HFF-Myc (cell line): ENCODE results near the gene SDF2L1.

Experiments used
- DNase-seq: peaks from one replicate; pipeline ENCODE4 v3.0.0-alpha.2; 2011; ENCODE audit warnings: low read depth; ENCODE audit errors: extremely low read depth
- H3K4me3 ChIP-seq: replicated peaks from 2 replicates; pipeline ENCODE4 v1.5.1; 2011; ENCODE audit warnings: low read depth, mild to moderate bottlenecking, control low read depth, low read length
- TF ChIP-seq, protein P1 (sequence below): IDR thresholded peaks from 2 replicates; pipeline ENCODE4 v1.5.1; 2012; ENCODE audit warnings: mild to moderate bottlenecking, low read depth, low read length, control low read depth; ENCODE audit errors: missing control alignments

SDF2L1 gene

DNA sequence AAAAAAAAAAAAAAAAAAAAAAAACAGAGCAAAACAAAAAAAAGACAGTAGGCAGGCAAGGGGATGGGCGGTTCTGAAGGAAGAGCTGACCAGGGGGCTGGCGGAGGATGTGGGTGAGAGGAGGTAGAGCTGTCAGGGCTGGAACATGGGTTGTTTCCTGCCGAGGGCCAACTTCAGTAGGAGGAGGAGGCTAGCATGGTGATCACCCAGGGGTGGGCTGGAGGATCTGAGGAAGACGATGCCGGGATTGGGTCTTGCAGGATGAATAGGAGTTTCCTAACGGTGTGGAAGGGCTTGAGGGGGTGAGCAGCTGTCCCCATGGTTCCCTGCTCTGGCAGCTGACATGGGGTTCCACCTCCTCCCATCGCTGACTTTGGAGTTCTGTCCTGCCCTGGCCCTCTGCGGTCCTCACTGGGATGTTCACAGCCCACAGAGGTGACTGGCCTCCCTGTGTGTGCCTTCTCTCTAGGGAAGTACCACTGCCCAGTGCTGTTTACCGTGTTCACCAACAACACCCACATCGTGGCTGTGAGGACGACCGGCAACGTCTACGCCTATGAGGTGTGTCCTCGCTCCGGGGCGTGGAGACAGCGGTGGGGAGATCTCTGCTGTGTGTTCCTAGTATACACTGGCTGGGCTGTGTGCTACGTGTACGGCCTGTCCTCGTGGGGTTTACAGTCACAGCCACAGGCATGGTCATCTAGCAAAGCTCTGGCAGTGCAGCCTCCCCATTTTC lies 38.9 kb downstream of the SDF2L1 start:
- TF ChIP-seq, protein P1, sequence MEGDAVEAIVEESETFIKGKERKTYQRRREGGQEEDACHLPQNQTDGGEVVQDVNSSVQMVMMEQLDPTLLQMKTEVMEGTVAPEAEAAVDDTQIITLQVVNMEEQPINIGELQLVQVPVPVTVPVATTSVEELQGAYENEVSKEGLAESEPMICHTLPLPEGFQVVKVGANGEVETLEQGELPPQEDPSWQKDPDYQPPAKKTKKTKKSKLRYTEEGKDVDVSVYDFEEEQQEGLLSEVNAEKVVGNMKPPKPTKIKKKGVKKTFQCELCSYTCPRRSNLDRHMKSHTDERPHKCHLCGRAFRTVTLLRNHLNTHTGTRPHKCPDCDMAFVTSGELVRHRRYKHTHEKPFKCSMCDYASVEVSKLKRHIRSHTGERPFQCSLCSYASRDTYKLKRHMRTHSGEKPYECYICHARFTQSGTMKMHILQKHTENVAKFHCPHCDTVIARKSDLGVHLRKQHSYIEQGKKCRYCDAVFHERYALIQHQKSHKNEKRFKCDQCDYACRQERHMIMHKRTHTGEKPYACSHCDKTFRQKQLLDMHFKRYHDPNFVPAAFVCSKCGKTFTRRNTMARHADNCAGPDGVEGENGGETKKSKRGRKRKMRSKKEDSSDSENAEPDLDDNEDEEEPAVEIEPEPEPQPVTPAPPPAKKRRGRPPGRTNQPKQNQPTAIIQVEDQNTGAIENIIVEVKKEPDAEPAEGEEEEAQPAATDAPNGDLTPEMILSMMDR, result no peak
- DNase-seq, result no peak
- no peak overlapping the region for H3K4me3 ChIP-seq

DNA sequence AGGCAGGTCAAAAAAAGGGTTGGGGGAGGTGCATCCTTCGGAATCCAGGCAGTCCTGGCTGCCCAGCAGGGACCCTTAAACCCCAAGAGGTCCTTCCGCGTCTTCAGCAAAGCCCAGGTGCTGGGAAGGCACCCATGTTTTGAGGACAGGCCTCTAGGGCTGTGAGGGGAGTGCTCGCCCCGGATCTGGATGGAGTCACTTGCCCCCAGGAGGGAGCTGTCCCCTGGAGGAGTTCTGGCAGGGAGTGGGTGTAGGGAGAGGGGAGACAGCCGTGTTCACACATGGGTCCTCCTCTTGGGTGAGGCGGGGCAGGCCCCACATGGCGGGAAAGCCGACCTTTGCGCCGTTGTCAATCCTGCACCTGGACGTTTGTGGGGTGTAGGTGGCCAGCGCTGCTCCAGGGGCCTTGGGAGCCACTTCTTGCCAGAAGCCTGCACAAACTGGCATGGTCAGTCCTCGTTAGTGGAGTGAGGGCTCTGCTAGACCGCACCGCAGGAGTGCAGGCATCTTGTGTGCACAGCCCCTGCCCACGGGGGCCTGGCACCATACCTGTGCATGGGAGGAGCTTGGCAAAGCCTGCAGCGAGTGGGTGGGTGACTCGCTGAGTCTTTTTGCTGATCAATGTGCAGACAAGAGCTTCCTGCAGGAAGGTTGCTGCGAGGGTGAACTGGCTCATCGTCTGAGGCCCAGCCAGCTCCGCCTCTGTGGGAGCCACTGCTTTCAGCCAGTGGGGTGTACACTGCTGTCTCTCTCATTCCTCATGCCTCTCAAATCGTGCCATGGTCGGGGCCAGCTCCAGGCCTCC lies 39.7 kb downstream of the SDF2L1 start:
- H3K4me3 ChIP-seq, result no peak overlapping the region
- no peak for DNase-seq
- TF ChIP-seq, protein P1, result no peak

DNA sequence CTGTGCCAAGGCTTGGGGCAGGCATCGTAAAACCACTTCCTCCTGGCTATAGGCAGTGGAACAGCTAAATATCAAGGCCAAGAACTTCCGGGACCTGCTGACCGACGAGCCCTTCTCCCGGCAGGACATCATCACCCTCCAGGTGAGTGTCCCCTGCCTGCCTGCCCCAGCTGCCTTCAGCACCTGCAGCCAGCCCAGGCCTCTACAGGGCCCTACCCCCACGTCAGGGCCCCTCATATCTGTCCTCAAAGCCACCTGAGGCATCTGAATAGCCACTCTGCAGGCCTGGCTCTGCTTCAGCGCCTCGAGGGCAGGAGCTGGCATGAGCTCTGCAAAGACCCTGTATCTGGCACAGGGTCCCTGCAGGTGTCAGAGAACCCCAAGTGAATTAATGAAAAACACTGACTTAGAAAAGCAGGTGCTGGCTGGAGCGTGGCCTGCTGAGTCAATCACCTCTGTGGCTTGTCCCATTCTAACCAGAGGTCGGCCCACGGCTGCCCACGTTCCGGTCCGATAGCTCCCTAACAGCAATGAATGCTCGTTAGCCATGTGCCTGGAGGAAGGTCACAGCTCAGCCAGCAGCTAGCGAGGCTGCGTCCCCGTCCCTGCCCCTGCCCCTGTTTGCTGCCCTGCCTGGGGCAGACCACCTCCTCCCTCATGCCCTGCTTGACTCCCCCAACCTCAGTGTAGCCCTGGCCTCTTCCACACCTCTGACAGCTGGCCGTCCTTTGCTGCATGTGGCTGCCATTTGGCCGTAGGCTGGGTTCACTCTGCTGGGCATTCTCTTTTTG lies 40.5 kb downstream of the SDF2L1 start:
- DNase-seq, result no peak
- H3K4me3 ChIP-seq, result no peak overlapping the region
- TF ChIP-seq, protein P1, result no peak

DNA sequence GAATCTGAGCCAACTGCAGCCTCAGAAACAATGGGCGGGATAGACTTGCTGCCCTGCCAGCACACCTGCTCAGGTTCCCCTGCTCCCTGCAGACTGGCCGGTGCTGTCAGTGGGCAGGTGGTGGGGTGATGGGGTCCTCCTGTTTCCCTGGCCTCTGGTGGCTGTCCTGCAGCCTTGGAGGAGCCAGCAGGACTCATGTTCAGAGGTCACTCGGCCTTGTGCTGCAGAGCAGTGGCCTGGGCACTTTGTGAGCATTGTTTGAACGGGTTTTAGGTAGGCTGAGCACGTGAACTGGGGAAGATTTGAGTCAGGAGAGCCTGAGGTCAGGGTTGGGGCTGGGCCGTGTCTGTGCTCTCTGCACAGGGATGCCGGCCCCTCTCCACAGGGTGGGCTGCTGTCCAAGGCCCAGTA lies 41.3 kb downstream of the SDF2L1 start:
- no peak overlapping the region for H3K4me3 ChIP-seq
- DNase-seq, result no peak
- TF ChIP-seq, protein P1, result no peak

DNA sequence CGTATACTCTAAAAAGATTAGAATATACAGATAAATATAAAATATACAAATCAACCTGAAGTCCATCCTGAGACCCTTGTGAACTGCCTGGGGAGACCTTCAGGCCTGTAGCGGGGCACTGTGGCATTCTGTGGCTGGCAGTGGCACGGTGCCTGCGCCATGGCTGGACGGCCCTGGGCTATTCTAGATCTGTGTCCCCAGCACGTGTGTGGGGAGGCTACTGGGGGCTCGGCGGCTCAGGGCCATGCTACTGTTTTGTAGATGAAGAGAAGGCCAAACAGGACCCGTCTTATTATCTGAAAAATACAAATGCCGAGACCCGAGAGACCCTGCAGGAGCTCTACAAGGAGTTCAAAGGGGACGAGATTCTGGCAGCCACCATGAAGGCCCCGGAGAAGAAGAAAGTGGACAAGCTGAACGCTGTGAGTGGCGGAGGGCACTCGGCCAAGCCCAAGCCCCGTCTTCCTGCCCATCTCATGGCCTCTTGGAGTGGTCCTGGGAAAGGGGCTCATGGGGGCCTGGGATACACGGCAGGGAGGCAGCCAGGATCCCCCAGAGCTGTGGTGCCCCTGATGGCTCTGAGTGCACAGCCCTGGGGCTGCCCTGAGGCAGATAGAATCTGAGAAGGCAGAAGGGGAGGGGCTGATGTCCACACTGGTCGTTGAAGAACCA lies 42.5 kb downstream of the SDF2L1 start:
- DNase-seq, result no peak
- H3K4me3 ChIP-seq, result no peak overlapping the region
- TF ChIP-seq, protein P1, result no peak

DNA sequence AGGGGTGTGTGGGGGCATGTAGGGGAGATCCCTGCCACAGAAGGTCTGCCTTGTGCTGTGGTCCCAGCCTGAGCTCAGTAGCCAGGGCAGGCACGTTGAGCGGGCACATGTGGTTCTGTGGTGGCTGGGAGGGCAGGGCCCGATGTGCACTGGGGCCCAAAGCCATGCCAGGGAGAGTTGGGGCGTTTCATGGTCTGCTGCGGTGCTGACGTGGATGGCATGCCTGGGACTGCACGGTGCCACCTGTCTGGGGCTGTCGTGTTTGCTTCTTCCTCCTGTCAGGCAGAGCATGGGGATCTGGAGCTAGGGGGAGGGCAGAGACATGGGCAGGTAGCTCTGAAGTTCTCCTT lies 43.0 kb downstream of the SDF2L1 start:
- no peak for DNase-seq
- TF ChIP-seq, protein P1, result no peak
- no peak overlapping the region for H3K4me3 ChIP-seq
